Progenitor cell of endocrine pancreas (in vitro differentiated cells): ENCODE data around the gene MEGF6. TPM values are rescaled to one million over a fixed set of nuclear protein-coding genes. Genes with fewer than 3 reads are reported as not detected.

Experiments
- DNase-seq: peaks from one replicate; pipeline ENCODE4 v3.0.0; 2021; ENCODE audit warnings: low spot score; ENCODE audit not compliant: unreplicated experiment
- H3K27ac Mint-ChIP-seq: 2 replicates; pipeline ENCODE4 v1.8.0; 2021; ENCODE audit warnings: mild to moderate bottlenecking, moderate library complexity, mixed read lengths
- H3K27me3 Mint-ChIP-seq: 2 replicates; pipeline ENCODE4 v1.8.0; 2021; ENCODE audit warnings: mixed read lengths
- H3K36me3 Mint-ChIP-seq: 2 replicates; pipeline ENCODE4 v1.8.0; 2022; ENCODE audit warnings: mixed read lengths; ENCODE audit not compliant: insufficient read depth
- H3K4me1 Mint-ChIP-seq: 2 replicates; pipeline ENCODE4 v1.8.0; 2021; ENCODE audit warnings: low read depth, mixed read lengths
- H3K4me3 Mint-ChIP-seq: 2 replicates; pipeline ENCODE4 v1.8.0; 2021; ENCODE audit warnings: low read depth, mild to moderate bottlenecking, moderate library complexity, mixed read lengths
- H3K9me3 Mint-ChIP-seq: 2 replicates; pipeline ENCODE4 v1.8.0; 2021; ENCODE audit warnings: low read depth, mixed read lengths
- CTCF ChIP-seq: fragments of 200-600 bp; sonication (generic); IDR thresholded peaks from one replicate; pipeline ENCODE4 v1.5.0; 2021; ENCODE audit warnings: antibody characterized with exemption, mild to moderate bottlenecking; ENCODE audit not compliant: unreplicated experiment
- total RNA-seq: library from RNA; stranded (reverse); gene quantifications from 2 replicates; pipeline ENCODE4 v1.2.1, GENCODE V29; 2021

MEGF6 gene
- total RNA-seq, 1 donor from 2014 or later: 83.8 TPM

- Mint-ChIP-seq H3K4me1 (no peaks in the 10 kb centered on the region), H3K4me3 (no peak overlapping the region), H3K36me3 (no peaks in the 10 kb centered on the region), H3K27ac (no peak overlapping the region), H3K9me3 (no peaks in the 10 kb centered on the region), H3K27me3 (no peaks in the 10 kb centered on the region)
- TF ChIP-seq CTCF: no peak
- no peak for DNase-seq
Observed at GRCh38 chr1:3506943-3507342, 104.4 kb downstream of the MEGF6 start.

DNA sequence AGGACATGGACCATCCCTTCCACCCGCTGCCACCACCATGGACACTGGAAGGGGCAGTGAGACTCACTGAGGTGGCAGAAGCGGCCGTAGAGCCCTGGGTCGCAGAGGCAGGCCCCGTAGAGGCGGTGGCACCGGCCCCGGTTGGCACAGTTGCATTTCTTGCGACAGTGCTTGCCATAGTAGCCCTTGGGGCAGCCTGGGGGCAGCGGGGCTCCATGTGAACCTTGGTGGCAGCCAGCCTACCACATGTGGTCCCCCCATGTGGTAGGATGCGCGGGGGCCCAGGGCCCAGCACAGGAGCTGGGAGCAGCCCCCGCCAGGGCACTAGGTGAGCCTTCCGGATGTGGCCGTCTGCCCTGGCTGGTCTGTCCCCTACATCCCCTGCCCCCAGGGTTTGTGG, 105.3 kb downstream of the MEGF6 start:
- Mint-ChIP-seq H3K27me3 (no peaks in the 10 kb centered on the region), H3K27ac (no peak overlapping the region), H3K9me3 (no peaks in the 10 kb centered on the region), H3K4me1 (no peaks in the 10 kb centered on the region), H3K4me3 (no peak overlapping the region), H3K36me3 (no peaks in the 10 kb centered on the region)
- TF ChIP-seq CTCF: no peak
- no peak for DNase-seq

DNA sequence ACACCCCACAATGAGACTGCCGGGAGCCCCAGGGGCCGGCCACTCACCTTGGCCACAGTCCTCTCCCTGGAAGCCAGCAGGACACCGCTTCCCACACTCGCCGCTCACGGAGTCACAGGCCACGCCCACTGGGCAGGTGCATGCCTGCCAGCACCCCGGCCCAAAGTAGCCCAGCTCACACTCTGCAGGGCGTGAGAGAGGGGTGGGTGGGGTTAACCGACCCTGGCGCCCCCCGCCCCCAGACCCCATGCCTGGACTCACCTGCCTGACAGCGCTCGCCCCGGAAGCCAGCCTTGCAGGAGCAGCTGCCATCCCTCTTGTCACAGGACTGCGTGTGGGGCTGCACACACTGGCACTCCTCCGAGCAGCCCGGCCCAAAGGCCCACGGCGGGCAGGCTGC, 106.1 kb downstream of the MEGF6 start:
- Mint-ChIP-seq H3K36me3 (no peaks in the 10 kb centered on the region), H3K9me3 (no peaks in the 10 kb centered on the region), H3K4me1 (no peaks in the 10 kb centered on the region), H3K27me3 (no peaks in the 10 kb centered on the region), H3K4me3 (no peak overlapping the region), H3K27ac (no peak overlapping the region)
- DNase-seq: no peak
- no peak for TF ChIP-seq CTCF

DNA sequence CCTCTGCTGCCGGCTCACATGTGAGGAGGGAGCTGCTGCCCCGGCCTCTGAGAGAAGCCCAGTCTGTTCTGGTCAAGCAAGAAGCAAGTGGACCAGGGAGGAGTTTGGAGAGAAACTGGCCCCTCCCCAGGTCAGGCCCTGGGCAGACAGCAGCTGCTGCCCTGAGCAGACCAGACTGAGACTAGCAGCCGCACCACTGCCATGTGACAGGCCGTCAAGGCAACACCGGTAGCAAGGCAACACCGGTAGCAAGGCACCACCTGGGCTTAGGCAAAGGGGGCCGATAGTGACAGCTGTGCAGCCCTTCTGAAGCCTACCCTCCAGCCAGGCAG, 106.5 kb downstream of the MEGF6 start:
- H3K9me3 Mint-ChIP-seq: no peaks in the 10 kb centered on the region
- no peak for TF ChIP-seq CTCF
- H3K36me3 Mint-ChIP-seq: no peaks in the 10 kb centered on the region
- no peak for DNase-seq
- H3K4me1 Mint-ChIP-seq: no peaks in the 10 kb centered on the region
- H3K27me3 Mint-ChIP-seq: no peaks in the 10 kb centered on the region
- H3K4me3 Mint-ChIP-seq: no peak overlapping the region
- no peak overlapping the region for H3K27ac Mint-ChIP-seq

- Mint-ChIP-seq H3K36me3 (no peaks in the 10 kb centered on the region), H3K27ac (no peak overlapping the region), H3K4me1 (no peaks in the 10 kb centered on the region), H3K27me3 (no peaks in the 10 kb centered on the region), H3K4me3 (no peak overlapping the region), H3K9me3 (no peaks in the 10 kb centered on the region)
- DNase-seq: no peak
- no peak for TF ChIP-seq CTCF
Observed at GRCh38 chr1:3504151-3504821, 107.0 kb downstream of the MEGF6 start.
